Measurements from ENCODE around the gene ZNF821.

The ZNF821 gene

DNA sequence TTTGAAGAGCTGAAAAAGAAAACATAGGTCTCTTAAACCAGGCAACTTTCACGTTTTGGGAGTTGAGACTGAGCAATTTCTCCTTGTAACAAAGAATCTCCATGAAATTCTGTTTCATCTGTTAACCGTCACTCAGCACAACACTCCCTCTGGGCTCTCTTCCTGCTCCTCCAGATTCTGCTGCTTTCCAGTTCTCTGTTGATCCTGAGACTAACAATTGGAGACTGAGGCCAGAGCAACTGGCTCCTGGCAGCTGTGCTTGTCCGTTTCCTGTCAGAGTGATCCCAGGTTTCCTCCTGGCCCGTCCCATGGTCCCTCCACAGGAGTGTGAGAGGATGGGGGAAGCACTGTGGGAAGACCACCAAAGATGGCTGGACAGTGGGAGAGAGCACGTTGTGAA lies 43.8 kb upstream of the ZNF821 start:
- TF ChIP-seq, protein P1, sequence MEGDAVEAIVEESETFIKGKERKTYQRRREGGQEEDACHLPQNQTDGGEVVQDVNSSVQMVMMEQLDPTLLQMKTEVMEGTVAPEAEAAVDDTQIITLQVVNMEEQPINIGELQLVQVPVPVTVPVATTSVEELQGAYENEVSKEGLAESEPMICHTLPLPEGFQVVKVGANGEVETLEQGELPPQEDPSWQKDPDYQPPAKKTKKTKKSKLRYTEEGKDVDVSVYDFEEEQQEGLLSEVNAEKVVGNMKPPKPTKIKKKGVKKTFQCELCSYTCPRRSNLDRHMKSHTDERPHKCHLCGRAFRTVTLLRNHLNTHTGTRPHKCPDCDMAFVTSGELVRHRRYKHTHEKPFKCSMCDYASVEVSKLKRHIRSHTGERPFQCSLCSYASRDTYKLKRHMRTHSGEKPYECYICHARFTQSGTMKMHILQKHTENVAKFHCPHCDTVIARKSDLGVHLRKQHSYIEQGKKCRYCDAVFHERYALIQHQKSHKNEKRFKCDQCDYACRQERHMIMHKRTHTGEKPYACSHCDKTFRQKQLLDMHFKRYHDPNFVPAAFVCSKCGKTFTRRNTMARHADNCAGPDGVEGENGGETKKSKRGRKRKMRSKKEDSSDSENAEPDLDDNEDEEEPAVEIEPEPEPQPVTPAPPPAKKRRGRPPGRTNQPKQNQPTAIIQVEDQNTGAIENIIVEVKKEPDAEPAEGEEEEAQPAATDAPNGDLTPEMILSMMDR (conservative IDR thresholded peaks at IDR 0.05; ENCODE audit: low read depth), result no peak
- POLR2A ChIA-PET (ENCODE audit: low non-redundant PET), result no interaction called here
- DNase-seq (ENCODE audit: low spot score), result no peak
- peak overlapping the region; percentile 77 for H3K27ac ChIP-seq
- CTCF ChIA-PET, result no interaction called here

DNA sequence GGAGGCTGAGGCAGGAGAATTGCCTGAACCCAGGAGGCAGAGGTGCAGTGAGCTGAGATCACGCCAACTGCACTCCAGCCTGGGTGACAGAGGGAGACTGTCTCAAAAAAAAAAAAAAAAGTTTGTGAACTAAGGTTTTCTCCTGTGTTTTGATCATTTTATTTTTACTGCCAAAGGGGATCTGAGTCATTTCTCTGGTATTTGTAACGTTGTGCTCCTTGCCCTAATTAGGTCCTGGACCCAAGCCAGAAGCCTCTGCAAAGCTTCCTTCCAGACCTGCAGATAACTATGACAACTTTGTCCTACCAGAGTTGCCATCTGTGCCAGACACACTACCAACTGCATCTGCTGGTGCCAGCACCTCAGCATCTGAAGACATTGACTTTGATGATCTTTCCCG lies 43.4 kb upstream of the ZNF821 start:
- CTCF ChIA-PET, result interaction anchor here (0.7 kb wide), 1 partner anchor 13 kb away, joined by 3 read pairs; no protein-coding TSS in a partner anchor
- POLR2A ChIA-PET (ENCODE audit: low non-redundant PET), result no interaction called here

DNA sequence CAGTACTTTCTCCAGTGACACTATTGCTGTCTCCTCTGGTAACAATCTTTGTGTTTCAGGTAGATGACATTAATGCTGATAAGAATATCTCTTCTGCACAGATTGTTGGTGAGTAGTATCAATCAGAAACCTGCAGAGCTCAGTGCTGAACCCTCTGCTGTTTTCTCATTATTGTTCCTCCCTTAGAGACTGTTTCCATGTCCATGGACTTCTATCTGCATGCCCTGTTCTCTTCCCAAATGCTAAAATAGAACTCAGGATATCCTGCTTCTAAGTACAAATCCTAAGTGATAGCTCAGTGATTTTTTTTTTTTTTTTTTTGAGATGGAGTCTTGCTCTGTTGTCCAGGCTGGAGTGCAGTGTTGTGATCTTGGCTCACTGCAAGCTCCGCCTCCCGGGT lies 40.7 kb upstream of the ZNF821 start:
- ChIA-PET CTCF (no interaction called here), POLR2A (ENCODE audit: low non-redundant PET) (no interaction called here)
- peak overlapping the region; percentile 56 for H3K27ac ChIP-seq
- TF ChIP-seq, protein P1 (conservative IDR thresholded peaks at IDR 0.05; ENCODE audit: low read depth), result no peak
- no peak for DNase-seq (ENCODE audit: low spot score)

More for the DNA sequence above, 43.4 kb upstream of the ZNF821 start:
- TF ChIP-seq, protein P1 (conservative IDR thresholded peaks at IDR 0.05; ENCODE audit: low read depth), result no peak
- DNase-seq (ENCODE audit: low spot score), result peak; percentile 74
- peak overlapping the region; percentile 77 for H3K27ac ChIP-seq

GRCh38 chr16:71923941-71924690 lies 40.1 kb upstream of the ZNF821 start:
- CTCF ChIA-PET, result interaction anchor here (0.7 kb wide), 1 partner anchor 279 kb away, joined by 3 read pairs; no protein-coding TSS in a partner anchor
- peak overlapping the region; percentile 56 for H3K27ac ChIP-seq
- DNase-seq (ENCODE audit: low spot score), result no peak
- POLR2A ChIA-PET (ENCODE audit: low non-redundant PET), result no interaction called here
- TF ChIP-seq, protein P1 (conservative IDR thresholded peaks at IDR 0.05; ENCODE audit: low read depth), result no peak

GRCh38 chr16:71920658-71921057 lies 36.7 kb upstream of the ZNF821 start:
- no peak overlapping the region for H3K27ac ChIP-seq
- no peak for DNase-seq (ENCODE audit: low spot score)
- TF ChIP-seq, protein P1 (conservative IDR thresholded peaks at IDR 0.05; ENCODE audit: low read depth), result no peak
- ChIA-PET CTCF (no interaction called here), POLR2A (ENCODE audit: low non-redundant PET) (no interaction called here)

- POLR2A ChIA-PET (ENCODE audit: low non-redundant PET), result interaction anchor here (0.7 kb wide), 1 partner anchor 20 kb away, joined by 3 read pairs; no protein-coding TSS in a partner anchor
- H3K27ac ChIP-seq, result no peak overlapping the region
- CTCF ChIA-PET, result no interaction called here
- TF ChIP-seq, protein P1 (conservative IDR thresholded peaks at IDR 0.05; ENCODE audit: low read depth), result no peak
- no peak for DNase-seq (ENCODE audit: low spot score)
Observed at GRCh38 chr16:71919035-71919434, 35.1 kb upstream of the ZNF821 start.
